K562 (cell line): ENCODE results near the gene FIBP. TPM values are rescaled to one million over a fixed set of nuclear protein-coding genes. Genes with fewer than 3 reads are reported as not detected.

Experiments
- CBFA2T2 ChIP-seq: fragments of 450-650 bp; conservative IDR thresholded peaks from 2 replicates; pipeline ENCODE4 v1.6.1; 2017; ENCODE audit warnings: mild to moderate bottlenecking
- CXXC5 ChIP-seq: fragments of 250-450 bp; sonication (Bioruptor Pico); IDR thresholded peaks from 2 replicates; pipeline ENCODE4 v1.8.0; 2022; ENCODE audit warnings: inconsistent platforms, mild to moderate bottlenecking, moderate library complexity
- ELF1 ChIP-seq: fragments of 200-800 bp; sonication (Bioruptor generic); IDR thresholded peaks from 2 replicates; pipeline ENCODE4 v1.6.1; 2016; ENCODE audit warnings: missing genetic modification characterization, missing compliant biosample characterization
- ERF ChIP-seq: fragments of 450-650 bp; formaldehyde crosslinking; IDR thresholded peaks from 2 replicates; pipeline ENCODE4 v1.4.0; 2020; ENCODE audit warnings: mild to moderate bottlenecking, mixed read lengths
- ETV1 ChIP-seq: fragments of 450-650 bp; conservative IDR thresholded peaks from 2 replicates; pipeline ENCODE4 v1.6.1; 2016; ENCODE audit warnings: missing genetic modification characterization, control low read depth, low read depth, missing compliant biosample characterization
- MCM3 ChIP-seq: fragments of 450-650 bp; IDR thresholded peaks from 2 replicates; pipeline ENCODE4 v1.6.1; 2016
- MLLT1 ChIP-seq, 2 experiments: fragments of 450-650 bp; IDR thresholded peaks; 2 replicates each; pipeline ENCODE4 v1.6.1; 2016
- MLX ChIP-seq, 2 experiments: fragments of 450-650 bp in 1 of 2; sonication (generic) in 1 of 2; formaldehyde crosslinking; conservative IDR thresholded peaks; 2 replicates each; pipeline versions ENCODE4 v1.4.0 to v1.8.1; 2020 to 2022; ENCODE audit warnings: mild to moderate bottlenecking in 1 of 2, missing genetic modification reagents in 1 of 2
- MTA3 ChIP-seq: fragments of 450-650 bp; formaldehyde crosslinking; IDR thresholded peaks from 2 replicates; pipeline ENCODE4 v1.6.1; 2017; ENCODE audit warnings: mild to moderate bottlenecking, borderline replicate concordance
- MYC ChIP-seq, 2 experiments: fragments of 250-450 bp in 1 of 2; sonication (Bioruptor Pico) in 1 of 2; IDR thresholded peaks; 2 replicates each; pipeline versions ENCODE4 v1.5.1 to v1.6.1; 2012 to 2021; ENCODE audit warnings: low read depth in 2 of 2, borderline replicate concordance in 1 of 2, improper control_type of control experiment in 1 of 2, low read length in 1 of 2, mild to moderate bottlenecking in 1 of 2, moderate library complexity in 1 of 2
- TAL1 ChIP-seq: fragments of 450-650 bp; IDR thresholded peaks from 2 replicates; pipeline ENCODE4 v1.6.1; 2016; ENCODE audit warnings: mild to moderate bottlenecking
- TFAP4 ChIP-seq: sonication (generic); formaldehyde crosslinking; IDR thresholded peaks from 2 replicates; pipeline ENCODE4 v1.8.0; 2022; ENCODE audit warnings: missing genetic modification reagents, mild to moderate bottlenecking, moderate library complexity, borderline replicate concordance
- ZBTB12 ChIP-seq: fragments of 250-450 bp; sonication (Bioruptor Pico); IDR thresholded peaks from 2 replicates; pipeline ENCODE4 v1.4.0; 2020
- ZNF408 ChIP-seq: fragments of 250-450 bp; sonication (Bioruptor Pico); IDR thresholded peaks from 2 replicates; pipeline ENCODE4 v1.4.0; 2020; ENCODE audit warnings: low read depth, mild to moderate bottlenecking, moderate library complexity
- ZNF75A ChIP-seq: fragments of 450-650 bp; formaldehyde crosslinking; IDR thresholded peaks from 2 replicates; pipeline ENCODE4 v1.4.0; 2020; ENCODE audit warnings: mild to moderate bottlenecking
- polyA plus RNA-seq, 8 experiments: library from polyadenylated mRNA; depleted of rRNA in 4 of 8; stranded (reverse) in 5 of 8; unstranded in 3 of 8; fragments of >200 nt; fragmentation: Nextera tagmentation in 2 of 8; fragmentation: Illumina TruSeq in 1 of 8; extraction: Ambion mirVana in 2 of 8; extraction: Trizol in 1 of 8; gene quantifications; 2 replicates each; pipeline versions ENCODE4 v1.2.1 to v1.2.3, GENCODE V29; 2011 to 2014; ENCODE audit warnings: inconsistent platforms in 1 of 8, missing spikeins in 1 of 8
- total RNA-seq, 7 experiments: library from RNA; depleted of rRNA in 6 of 7; stranded (reverse); fragments of >200 nt in 6 of 7; fragmentation: Illumina TruSeq in 2 of 7; extraction: Trizol in 2 of 7; gene quantifications; 2 replicates each; pipeline versions ENCODE4 v1.2.1 to v1.2.3, GENCODE V29; 2011 to 2021; ENCODE audit warnings: low replicate concordance in 1 of 7

FIBP gene
- total and polyA plus RNA-seq, 9 of the 15 experiments (the other 6 are each of a cell fraction or from before 2014, with no cell fraction given): 41.2 to 79.2 (median 48.6) TPM

- no peak for TF ChIP-seq ZBTB12 (CRISPR knock-in tag)
- no peak for TF ChIP-seq ZNF408 (CRISPR knock-in tag)
- no peak; the same call in 1 of the 2 replicates for TF ChIP-seq MYC (IDR thresholded peaks at IDR 0.05; ENCODE audit: low read depth, low read length)
- TF ChIP-seq MYC (CRISPR knock-in tag; IDR thresholded peaks at IDR 0.05; ENCODE audit: borderline replicate concordance, low read depth): no peak
- TF ChIP-seq ZNF75A (CRISPR knock-in tag): no peak
- TF ChIP-seq MCM3: no peak
- no peak; the same call in 1 of the 2 replicates for TF ChIP-seq CXXC5 (CRISPR knock-in tag)
- TF ChIP-seq MLLT1 (IDR thresholded peaks at IDR 0.05): no peak
- TF ChIP-seq TAL1: no peak
- TF ChIP-seq TFAP4 (CRISPR knock-in tag): peak; percentile 47
- TF ChIP-seq MLX (CRISPR knock-in tag; conservative IDR thresholded peaks at IDR 0.05): no peak
- TF ChIP-seq ETV1: peak; percentile 84
- TF ChIP-seq CBFA2T2: no peak
- TF ChIP-seq ERF (CRISPR knock-in tag): no peak
- 0 out of 2 replicates have a peak, but pooled peaks have one; percentile 21 for TF ChIP-seq MTA3
- TF ChIP-seq ELF1 (tag): no peak
Measured at GRCh38 chr11:65911682-65912568, 23.7 kb upstream of the FIBP start (continued).
